ENCODE measurements around the gene LCNL1.
A peak's percentile ranks its signal among the peaks of the same experiment; 100 is the strongest.

The LCNL1 gene

DNA sequence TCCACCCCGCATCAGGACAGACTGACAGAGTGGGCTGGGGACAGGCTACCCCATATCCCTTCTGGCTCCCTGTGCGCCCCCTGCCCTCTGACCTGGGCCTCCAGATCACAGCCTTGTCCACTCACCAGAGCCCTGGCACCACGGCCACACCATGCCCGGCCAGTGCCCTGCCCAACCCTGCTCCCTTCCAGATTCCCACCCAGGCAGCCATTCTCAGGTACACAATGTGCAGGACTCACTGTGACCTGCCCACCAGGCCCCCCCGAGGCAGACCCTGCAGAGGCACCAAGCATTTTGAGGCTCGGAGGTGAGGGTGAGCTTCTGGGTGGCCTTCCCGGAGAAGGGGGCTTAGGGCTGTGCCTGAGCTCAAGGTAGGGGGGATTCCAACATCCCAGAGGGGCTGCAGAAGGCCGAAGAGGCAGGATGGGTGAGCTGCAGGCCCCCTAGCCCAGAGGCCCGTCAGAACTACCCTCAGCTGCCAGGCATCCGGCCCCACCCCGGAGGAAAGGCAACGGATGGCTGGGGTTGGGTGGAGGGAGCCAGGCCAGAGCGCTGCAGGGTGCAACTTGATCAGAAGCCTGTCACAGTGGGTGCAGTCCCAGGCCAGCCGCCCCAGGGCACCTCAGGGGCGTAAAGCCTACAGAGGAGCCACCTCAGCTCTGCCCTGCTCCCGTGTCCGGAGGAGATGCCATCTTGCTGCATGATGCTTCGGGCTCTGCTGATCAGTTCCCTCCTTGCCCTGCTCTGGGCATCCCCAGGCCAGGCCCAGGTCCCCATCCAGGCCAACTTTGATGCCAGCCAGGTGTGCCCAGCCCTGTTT is at the start of gene LCNL1:
Gene LCNL1 (plus strand): TSS at position 762 of the 820 bp plus-strand sequence. CDS start 594 bp downstream, outside the sequence.
- no peak for DNase-seq

- DNase-seq = no peak
Measured at GRCh38 chr9:136934277-136934676, 48.5 kb upstream of the LCNL1 start.

DNA sequence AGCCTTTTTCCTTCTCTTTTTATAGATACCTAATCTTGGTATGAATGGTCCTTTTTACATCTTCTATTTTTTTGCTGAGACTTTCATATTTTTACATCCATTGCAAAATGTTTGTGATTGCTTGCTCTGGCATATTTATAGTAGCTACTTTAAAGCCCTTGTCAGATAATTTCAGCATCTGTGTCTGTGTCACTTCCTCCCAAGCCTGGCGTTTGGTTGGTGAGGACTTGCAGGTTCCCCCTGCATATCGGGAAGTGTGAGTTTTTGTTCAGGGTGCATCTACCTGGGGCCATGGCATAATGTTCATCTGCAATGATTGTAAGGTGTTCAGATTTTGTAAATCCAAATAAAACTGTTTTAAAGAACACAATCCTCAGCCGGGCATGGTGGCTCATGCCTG is 47.1 kb upstream of the LCNL1 start:
- DNase-seq = no peak

- DNase-seq = no peak
Measured at GRCh38 chr9:136936645-136937170, 46.1 kb upstream of the LCNL1 start.

- DNase-seq = no peak
Measured at GRCh38 chr9:136937186-136938001, 45.4 kb upstream of the LCNL1 start.

DNA sequence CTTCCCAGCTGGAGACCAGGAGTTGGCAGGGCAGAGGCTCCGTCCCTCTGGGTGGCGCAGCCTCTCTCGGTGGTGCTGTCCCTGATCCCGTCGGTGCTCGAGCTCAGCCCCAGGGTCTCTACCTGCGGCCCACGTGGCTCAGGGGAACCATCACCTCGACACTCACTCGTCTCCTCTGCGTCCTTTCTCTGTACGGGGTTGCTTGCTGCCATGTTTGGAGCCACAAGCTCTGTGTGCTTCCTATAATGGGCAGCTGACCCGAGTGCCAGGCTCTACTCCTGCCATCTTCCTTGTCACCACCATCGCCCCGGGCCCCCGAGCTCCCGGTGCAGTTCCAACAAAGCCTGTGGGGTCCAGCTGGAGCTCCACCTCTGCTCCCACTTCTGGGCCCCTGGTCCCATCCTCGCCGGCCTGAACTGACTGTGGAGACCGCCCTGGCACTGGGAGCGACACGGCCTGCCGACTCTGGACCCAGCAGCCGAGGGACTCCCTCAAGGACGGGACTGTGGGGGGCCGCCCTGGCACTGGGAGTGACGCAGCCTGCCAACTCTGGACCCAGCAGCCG is 43.3 kb upstream of the LCNL1 start:
- no peak for DNase-seq

GRCh38 chr9:136939996-136940525 is 42.7 kb upstream of the LCNL1 start:
- DNase-seq = no peak

DNA sequence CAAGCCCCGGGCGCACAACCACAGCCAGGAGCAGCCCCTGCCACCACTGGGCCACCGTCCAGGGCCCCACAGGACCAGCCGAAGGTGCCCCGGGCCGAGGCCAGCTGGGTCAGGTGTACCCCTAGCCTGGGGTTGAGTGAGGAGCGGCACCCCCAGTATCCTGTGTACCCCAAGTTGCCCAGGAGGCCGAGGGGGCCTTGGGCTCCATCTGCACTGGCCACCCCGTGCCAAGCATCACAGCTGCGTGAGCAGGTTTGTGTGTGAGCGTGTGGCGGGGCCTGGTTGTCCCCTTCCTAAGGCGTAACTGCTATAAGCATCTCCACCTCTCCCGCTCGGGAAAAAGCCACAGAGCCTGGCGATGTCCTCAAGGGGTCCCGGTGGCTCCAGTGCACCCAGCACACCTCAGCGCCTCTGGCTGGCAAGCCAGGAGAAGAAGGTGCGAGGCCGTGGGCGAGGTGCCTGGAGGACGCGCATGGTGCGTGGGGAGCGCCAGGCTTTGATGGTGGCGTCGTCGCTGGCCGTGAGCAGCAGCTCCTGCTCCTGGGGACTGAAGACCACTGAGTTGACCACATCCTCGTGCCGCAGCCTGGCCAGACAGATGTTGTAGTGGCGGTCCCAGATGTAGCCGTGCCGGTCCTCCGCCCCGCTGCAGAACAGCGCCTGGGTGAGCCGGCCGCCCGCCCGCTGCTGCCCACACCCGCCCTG is 42.1 kb upstream of the LCNL1 start:
- no peak for DNase-seq

GRCh38 chr9:136941231-136942111 is 41.3 kb upstream of the LCNL1 start:
- DNase-seq = no peak

GRCh38 chr9:136942112-136942880 is 40.5 kb upstream of the LCNL1 start:
- DNase-seq = no peak

DNA sequence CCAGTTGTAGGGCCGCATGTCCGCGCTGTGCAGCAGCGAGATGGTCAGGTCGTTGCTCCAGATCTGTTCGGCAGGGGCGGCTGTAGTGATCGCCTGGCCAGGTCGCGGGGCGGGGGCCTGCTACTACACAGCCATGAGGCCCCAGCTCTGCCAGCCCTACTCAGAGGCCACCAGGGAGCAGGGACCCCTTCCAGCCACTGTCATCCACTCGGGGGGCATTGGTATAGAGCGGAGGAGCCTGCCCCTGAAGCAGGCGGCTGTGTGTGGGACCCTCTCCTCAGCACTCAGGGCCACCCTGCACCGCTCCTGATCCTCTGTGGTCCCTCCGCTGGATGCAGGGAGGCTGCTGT is 39.9 kb upstream of the LCNL1 start:
- DNase-seq = no peak

DNA sequence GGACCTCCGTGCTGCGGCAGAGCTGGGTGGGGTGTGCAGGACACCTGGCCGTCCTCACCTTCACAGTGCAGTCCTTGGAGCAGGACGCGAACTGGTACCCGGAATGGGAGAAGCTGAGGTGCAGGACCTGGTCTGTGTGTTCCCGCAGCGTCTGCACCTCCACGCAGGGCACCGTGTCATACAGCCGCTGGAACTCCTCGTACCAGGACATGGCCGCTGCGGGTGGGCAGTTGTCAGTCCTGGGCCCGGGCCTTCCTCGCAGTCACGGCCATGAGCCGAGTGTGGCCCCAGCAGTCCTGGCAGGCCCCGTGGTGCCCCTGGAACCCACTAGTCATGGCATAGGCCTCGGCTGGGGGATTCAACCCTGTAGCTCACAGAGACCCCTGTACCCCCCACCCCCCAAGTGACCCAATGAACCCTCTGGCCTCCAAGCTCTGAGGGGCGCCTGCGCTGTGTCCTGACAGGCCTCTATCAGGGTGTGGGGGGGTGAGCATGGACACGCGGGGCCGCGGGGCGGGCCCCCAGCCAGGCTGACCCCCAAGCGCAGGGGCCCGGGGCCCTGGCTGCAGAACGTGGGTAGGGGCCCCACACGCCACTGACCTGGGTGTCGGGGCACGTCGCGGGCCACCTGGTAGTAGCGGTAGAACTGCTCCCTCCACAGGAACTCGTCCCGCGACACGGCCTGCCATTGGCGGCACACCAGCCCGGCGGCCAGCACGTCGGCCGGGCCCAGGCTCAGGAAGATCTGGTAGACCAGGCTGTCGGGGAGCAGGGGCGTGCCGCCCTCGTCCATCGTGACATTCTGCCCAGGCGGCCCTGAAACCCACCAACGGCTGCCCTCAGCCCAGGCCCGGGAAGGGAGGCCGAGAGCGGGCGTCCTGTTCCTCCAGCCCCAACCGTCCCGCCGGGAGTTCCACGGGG is 39.2 kb upstream of the LCNL1 start:
- no peak for DNase-seq

- DNase-seq = peak; percentile 43
Measured at GRCh38 chr9:136944212-136944518, 38.6 kb upstream of the LCNL1 start.

GRCh38 chr9:136944519-136945332 is 38.1 kb upstream of the LCNL1 start, which contains the start of the genes C8G and FBXW5:
C8G (plus strand) TSS chr9:136945243; CDS start chr9:136945321, 78 bp downstream.
FBXW5 (minus strand) TSS chr9:136944738; CDS start chr9:136944083, 655 bp downstream.
- DNase-seq = peak; percentile 92

DNA sequence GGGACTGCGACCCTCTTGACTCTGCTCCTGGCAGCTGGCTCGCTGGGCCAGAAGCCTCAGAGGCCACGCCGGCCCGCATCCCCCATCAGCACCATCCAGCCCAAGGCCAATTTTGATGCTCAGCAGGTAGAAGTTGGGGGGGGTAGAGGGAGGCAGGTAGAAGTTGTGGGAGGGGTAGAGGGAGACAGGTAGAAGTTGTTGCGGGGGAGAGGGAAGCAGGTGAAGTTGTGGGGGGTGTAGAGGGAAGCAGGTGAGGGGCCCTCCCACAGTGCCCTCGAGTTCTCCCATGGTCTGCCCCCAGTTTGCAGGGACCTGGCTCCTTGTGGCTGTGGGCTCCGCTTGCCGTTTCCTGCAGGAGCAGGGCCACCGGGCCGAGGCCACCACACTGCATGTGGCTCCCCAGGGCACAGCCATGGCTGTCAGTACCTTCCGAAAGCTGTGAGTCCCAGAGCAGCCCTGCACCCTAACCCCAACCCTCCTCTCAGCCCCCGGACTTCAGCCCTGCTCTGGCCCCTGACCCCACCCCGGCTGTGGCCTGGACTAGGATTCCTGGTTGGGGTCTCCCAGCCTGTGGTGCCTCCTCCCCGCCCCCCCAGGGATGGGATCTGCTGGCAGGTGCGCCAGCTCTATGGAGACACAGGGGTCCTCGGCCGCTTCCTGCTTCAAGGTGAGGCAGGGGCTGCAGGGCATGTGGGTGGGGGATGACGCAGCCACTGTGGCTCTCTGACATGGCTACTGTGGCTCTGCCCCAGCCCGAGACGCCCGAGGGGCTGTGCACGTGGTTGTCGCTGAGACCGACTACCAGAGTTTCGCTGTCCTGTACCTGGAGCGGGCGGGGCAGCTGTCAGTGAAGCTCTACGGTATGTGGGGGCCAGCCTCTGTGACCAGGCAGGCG is 37.2 kb upstream of the LCNL1 start:
- no peak for DNase-seq

GRCh38 chr9:136946228-136947027 is 36.4 kb upstream of the LCNL1 start:
- no peak for DNase-seq
